Measurements from ENCODE around the gene SLC12A4. TPM values are rescaled to one million over a fixed set of nuclear protein-coding genes. Genes with fewer than 3 reads are reported as not detected.

Gene SLC12A4
- total RNA-seq, 4 donors from 2014 or later: 18.1 to 46.4 (median 25.4) TPM

DNA sequence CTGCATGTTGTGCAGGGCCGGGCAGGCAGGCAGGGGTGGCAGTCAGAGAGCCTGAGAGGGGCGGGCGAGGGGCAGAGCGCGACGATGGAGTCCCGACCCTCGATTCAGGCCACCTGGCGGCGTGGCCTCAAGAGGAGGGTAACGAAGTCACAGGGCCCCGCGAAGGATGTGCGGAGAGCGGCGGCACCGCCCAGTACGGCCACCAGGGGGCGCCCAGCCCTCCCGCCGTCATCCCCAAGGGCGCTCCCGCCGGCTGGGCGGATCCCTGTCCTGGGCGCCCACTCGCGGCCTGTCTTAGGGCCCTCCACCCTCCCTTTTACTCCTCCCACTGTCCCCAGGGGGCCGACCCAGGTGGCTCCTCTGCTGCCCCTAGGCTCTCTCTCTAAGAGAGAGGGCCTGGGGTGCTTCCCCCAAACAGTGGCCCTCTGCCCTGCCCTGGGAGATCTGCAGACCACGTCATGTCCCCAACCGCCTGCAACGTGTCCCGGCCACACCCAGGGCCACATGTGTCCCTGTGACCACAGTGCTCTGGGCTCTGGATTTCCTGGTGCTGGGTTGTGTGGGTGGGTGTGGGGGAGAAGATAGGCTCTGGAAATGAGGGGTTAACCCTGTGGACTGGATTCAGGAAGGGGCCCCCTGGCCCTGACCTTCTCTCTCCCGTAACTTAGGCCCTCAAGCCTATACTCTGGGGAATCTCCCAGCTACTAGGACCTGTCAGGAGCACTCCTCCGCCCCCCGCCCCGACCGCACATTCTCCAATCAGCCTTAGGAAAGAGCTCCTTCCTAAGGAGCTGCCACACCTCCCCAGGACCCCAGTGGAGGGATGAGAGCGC, 25.0 kb upstream of the SLC12A4 start:
- peaks cover 5 to 12% (median 8%) of the 10 kb centered on the region in 4 donors for H3K4me1 ChIP-seq
- peak; percentile 86 for DNase-seq
- TF ChIP-seq POLR2A (IDR thresholded peaks at IDR 0.05) (peak; percentile 16), POLR2AphosphoS5 (IDR thresholded peaks at IDR 0.05) (no peak)
- TF ChIP-seq, protein P1, sequence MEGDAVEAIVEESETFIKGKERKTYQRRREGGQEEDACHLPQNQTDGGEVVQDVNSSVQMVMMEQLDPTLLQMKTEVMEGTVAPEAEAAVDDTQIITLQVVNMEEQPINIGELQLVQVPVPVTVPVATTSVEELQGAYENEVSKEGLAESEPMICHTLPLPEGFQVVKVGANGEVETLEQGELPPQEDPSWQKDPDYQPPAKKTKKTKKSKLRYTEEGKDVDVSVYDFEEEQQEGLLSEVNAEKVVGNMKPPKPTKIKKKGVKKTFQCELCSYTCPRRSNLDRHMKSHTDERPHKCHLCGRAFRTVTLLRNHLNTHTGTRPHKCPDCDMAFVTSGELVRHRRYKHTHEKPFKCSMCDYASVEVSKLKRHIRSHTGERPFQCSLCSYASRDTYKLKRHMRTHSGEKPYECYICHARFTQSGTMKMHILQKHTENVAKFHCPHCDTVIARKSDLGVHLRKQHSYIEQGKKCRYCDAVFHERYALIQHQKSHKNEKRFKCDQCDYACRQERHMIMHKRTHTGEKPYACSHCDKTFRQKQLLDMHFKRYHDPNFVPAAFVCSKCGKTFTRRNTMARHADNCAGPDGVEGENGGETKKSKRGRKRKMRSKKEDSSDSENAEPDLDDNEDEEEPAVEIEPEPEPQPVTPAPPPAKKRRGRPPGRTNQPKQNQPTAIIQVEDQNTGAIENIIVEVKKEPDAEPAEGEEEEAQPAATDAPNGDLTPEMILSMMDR (IDR thresholded peaks at IDR 0.05): peak; percentile 94 to 100 (median 99)
- no peaks in the 10 kb centered on the region for H3K36me3 ChIP-seq
- H3K27ac ChIP-seq: peak overlapping the region; percentile 55 to 71 (median 62)
- intact Hi-C loops (cut with DNase I; ENCODE audit: low total_unique reads): loop anchor here (1.0 kb wide), 1 partner anchor 47 kb away; no protein-coding TSS in a partner anchor
- no peaks in the 10 kb centered on the region for H3K27me3 ChIP-seq
- 24% methylated on average over 22 of the region's 39 CpGs; no CpG with 5 or more reads in 1 of the 2 donors for WGBS, 2 donors (ENCODE audit: low coverage in 1 of 2)
- no peaks in the 10 kb centered on the region for H3K9me3 ChIP-seq
- in situ Hi-C loops (cut with MboI; ENCODE audit: low pct_ligation_motif_present in 1 of 4, low pct_unique_long_range_greater_than_20kb in 1 of 4, low sequenced_read_pairs in 3 of 4): loop anchor here in 1 of 4 donors (10.0 kb wide), 1 partner anchor 51 kb away; no protein-coding TSS in a partner anchor
- peak overlapping the region in 3 of 4 donors; percentile 17 to 43 (median 21) for H3K4me3 ChIP-seq

GRCh38 chr16:67992661-67993206, 24.3 kb upstream of the SLC12A4 start:
- intact Hi-C loops (cut with DNase I; ENCODE audit: low total_unique reads) (loop anchor here (1.0 kb wide), 1 partner anchor 48 kb away; no protein-coding TSS in a partner anchor), in situ Hi-C loops (cut with MboI; ENCODE audit: low pct_ligation_motif_present in 1 of 4, low pct_unique_long_range_greater_than_20kb in 1 of 4, low sequenced_read_pairs in 3 of 4) (loop anchor here in 1 of 4 donors (10.0 kb wide), 1 partner anchor 52 kb away; no protein-coding TSS in a partner anchor)
- no peak for DNase-seq
- Histone ChIP-seq H3K27me3 (no peaks in the 10 kb centered on the region), H3K9me3 (no peaks in the 10 kb centered on the region), H3K36me3 (no peaks in the 10 kb centered on the region), H3K27ac (peak overlapping the region in 2 of 4 donors; percentile 68 to 71), H3K4me1 (peaks cover 5 to 12% (median 8%) of the 10 kb centered on the region in 4 donors), H3K4me3 (no peak overlapping the region)
- 69% methylated on average over 16 of the region's 20 CpGs; no CpG with 5 or more reads in 1 of the 2 donors for WGBS, 2 donors (ENCODE audit: low coverage in 1 of 2)
- TF ChIP-seq POLR2AphosphoS5 (IDR thresholded peaks at IDR 0.05): no peak
- TF ChIP-seq, protein P1 (IDR thresholded peaks at IDR 0.05): no peak
- no peak for TF ChIP-seq POLR2A (IDR thresholded peaks at IDR 0.05)
- no peak for TF ChIP-seq EP300 (IDR thresholded peaks at IDR 0.05; ENCODE audit: low read depth)

DNA sequence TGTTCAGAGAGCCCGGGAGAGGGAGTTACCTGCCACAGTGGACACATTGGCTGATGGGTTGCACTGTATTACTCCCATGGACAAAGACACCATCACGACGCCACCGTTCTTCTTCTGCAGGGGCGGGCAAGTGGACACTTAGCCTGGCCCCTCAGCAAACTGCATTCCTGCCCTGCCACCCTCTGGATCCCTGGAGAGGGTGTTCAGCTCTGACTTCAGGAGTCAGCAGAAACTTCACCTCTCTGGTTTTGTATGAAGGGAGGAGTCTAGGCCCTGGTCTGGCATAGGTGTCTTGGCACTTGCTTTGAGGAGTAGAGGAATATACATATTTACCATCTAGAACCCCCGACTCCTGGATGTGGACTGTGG, 21.6 kb upstream of the SLC12A4 start:
- TF ChIP-seq, protein P1 (IDR thresholded peaks at IDR 0.05): no peak
- TF ChIP-seq EP300 (IDR thresholded peaks at IDR 0.05; ENCODE audit: low read depth): no peak
- no peak for TF ChIP-seq POLR2AphosphoS5 (IDR thresholded peaks at IDR 0.05)
- no peak for TF ChIP-seq POLR2A (IDR thresholded peaks at IDR 0.05)
- Histone ChIP-seq H3K4me3 (no peak overlapping the region), H3K9me3 (no peaks in the 10 kb centered on the region), H3K4me1 (peaks cover 5 to 20% (median 8%) of the 10 kb centered on the region in 4 donors), H3K36me3 (no peaks in the 10 kb centered on the region), H3K27me3 (no peaks in the 10 kb centered on the region), H3K27ac (no peak overlapping the region)
- in situ Hi-C loops (cut with MboI; ENCODE audit: low pct_ligation_motif_present in 1 of 4, low pct_unique_long_range_greater_than_20kb in 1 of 4, low sequenced_read_pairs in 3 of 4): loop anchor here in 1 of 4 donors (10.0 kb wide), 1 partner anchor 55 kb away; no protein-coding TSS in a partner anchor
- WGBS, 2 donors (ENCODE audit: low coverage in 1 of 2): 73 to 86% methylated on average over 1 to 6 of the region's 6 CpGs
- intact Hi-C loops (cut with DNase I; ENCODE audit: low total_unique reads): no loop called here
- no peak for DNase-seq

All from transverse colon (tissue), 4 donors.